Uterus (tissue), 2 donors: Measurements from ENCODE around the gene ASIC2.

Experiments
- POLR2A ChIP-seq, 2 donors: fragments of 450-650 bp; IDR thresholded peaks; one replicate each; pipeline ENCODE4 v1.6.1; 2016; ENCODE audit warnings: antibody characterized with exemption in 2 of 2, mild to moderate bottlenecking in 1 of 2, moderate library complexity in 1 of 2
- TF ChIP-seq, protein P1 (sequence below), 4 experiments: fragments of 200-600 bp in 2 of 4; fragments of 450-650 bp in 2 of 4; sonication (generic) in 2 of 4; IDR thresholded peaks; one replicate each; pipeline ENCODE4 v1.5.1; 2016 to 2019; ENCODE audit warnings: antibody characterized with exemption in 4 of 4, mild to moderate bottlenecking in 2 of 4, moderate library complexity in 1 of 4

DNA sequence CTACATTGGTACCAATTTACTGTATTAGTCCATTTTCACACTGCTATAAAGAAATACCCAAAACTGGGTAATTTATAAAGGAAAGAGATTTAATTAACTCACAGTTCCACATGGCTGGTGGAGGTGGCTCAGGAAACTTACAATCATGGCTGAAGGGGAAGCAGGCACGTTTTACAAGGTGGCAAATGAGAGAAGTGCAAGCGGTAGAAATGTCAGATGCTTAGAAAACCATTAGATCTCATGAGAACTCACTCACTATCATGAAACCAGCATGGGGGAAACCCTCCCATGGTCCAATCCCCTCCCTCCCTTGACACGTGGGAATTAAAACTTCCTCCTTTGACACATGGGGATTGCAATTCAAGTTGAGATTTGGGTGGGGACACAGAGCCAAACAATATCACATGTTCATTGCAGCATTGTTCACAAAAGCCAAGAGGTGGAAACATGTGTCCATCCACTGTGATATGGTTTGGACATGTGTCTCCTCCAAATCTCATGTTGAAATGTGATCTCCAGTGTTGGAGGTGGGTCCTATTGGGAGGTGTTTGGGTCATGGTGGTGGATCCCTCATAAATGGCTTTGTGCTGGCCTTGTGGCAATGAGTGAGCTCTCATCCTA is 304.5 kb downstream of the ASIC2 start:
- TF ChIP-seq, protein P1, sequence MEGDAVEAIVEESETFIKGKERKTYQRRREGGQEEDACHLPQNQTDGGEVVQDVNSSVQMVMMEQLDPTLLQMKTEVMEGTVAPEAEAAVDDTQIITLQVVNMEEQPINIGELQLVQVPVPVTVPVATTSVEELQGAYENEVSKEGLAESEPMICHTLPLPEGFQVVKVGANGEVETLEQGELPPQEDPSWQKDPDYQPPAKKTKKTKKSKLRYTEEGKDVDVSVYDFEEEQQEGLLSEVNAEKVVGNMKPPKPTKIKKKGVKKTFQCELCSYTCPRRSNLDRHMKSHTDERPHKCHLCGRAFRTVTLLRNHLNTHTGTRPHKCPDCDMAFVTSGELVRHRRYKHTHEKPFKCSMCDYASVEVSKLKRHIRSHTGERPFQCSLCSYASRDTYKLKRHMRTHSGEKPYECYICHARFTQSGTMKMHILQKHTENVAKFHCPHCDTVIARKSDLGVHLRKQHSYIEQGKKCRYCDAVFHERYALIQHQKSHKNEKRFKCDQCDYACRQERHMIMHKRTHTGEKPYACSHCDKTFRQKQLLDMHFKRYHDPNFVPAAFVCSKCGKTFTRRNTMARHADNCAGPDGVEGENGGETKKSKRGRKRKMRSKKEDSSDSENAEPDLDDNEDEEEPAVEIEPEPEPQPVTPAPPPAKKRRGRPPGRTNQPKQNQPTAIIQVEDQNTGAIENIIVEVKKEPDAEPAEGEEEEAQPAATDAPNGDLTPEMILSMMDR (IDR thresholded peaks at IDR 0.05) = no peak
- TF ChIP-seq POLR2A (IDR thresholded peaks at IDR 0.05) = no peak
